Central memory CD8-positive, alpha-beta T cell (primary cell): Measurements from ENCODE around the gene RAB6B.

Experiments used
- ATAC-seq: fragments of 150-1000 bp; cut with Tn5 transposase; replicated peaks from 2 replicates; pipeline ENCODE4 v1.10.0; 2022; ENCODE audit warnings: mild to moderate bottlenecking, moderate FRiP score, moderate number of reproducible peaks; ENCODE audit not compliant: poor library complexity, severe bottlenecking; ENCODE audit errors: extremely low read depth
- DNase-seq, 2 donors: peaks; one replicate each; pipeline ENCODE4 v3.0.0; 2021; ENCODE audit warnings: low spot score in 2 of 2
- H3K27ac Mint-ChIP-seq: one replicate; pipeline ENCODE4 v1.8.0; 2022; ENCODE audit warnings: low read depth, mild to moderate bottlenecking, moderate library complexity, mixed read lengths
- H3K27me3 Mint-ChIP-seq: one replicate; pipeline ENCODE4 v1.8.0; 2022; ENCODE audit warnings: mixed read lengths
- H3K36me3 Mint-ChIP-seq: one replicate; pipeline ENCODE4 v1.8.0; 2022; ENCODE audit warnings: mild to moderate bottlenecking, moderate library complexity, mixed read lengths; ENCODE audit not compliant: insufficient read depth
- H3K4me1 Mint-ChIP-seq: one replicate; pipeline ENCODE4 v1.8.0; 2022; ENCODE audit warnings: mixed read lengths
- H3K4me3 Mint-ChIP-seq: one replicate; pipeline ENCODE4 v1.8.0; 2022; ENCODE audit warnings: mild to moderate bottlenecking, moderate library complexity, mixed read lengths
- H3K9me3 Mint-ChIP-seq: one replicate; pipeline ENCODE4 v1.8.0; 2022; ENCODE audit warnings: mixed read lengths

RAB6B gene

GRCh38 chr3:133837487-133838295 lies 58.0 kb downstream of the RAB6B start:
- DNase-seq (no peak), ATAC-seq (no peak)
- Mint-ChIP-seq H3K36me3 (no peaks in the 10 kb centered on the region), H3K27me3 (no peaks in the 10 kb centered on the region), H3K4me3 (no peak overlapping the region), H3K4me1 (no peaks in the 10 kb centered on the region), H3K27ac (no peak overlapping the region), H3K9me3 (no peaks in the 10 kb centered on the region)

GRCh38 chr3:133836497-133837158 lies 59.1 kb downstream of the RAB6B start:
- no peak overlapping the region for H3K4me3 Mint-ChIP-seq
- no peaks in the 10 kb centered on the region for H3K36me3 Mint-ChIP-seq
- H3K4me1 Mint-ChIP-seq, result no peaks in the 10 kb centered on the region
- no peak overlapping the region for H3K27ac Mint-ChIP-seq
- H3K9me3 Mint-ChIP-seq, result no peaks in the 10 kb centered on the region
- H3K27me3 Mint-ChIP-seq, result no peaks in the 10 kb centered on the region
- ATAC-seq (no peak), DNase-seq (no peak)

DNA sequence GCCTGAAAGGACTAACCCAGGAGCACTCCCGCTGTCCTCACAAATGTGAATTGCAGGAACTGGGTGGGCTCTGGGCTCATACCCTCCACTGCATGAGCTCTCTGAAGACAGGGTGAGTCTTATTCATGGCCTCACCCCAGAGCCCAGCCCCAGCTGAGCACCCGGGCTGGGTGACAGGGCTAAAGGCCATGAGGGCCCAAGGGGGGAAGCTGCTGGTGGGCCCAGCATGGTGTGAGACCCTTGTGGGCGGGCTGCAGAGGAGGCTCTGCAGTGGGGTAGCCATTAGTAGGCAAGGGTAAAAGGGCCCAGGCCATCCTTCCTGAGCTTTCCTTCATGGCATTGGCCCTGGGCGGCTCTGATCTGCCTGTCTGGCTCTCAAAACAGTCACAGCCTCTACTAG lies 59.7 kb downstream of the RAB6B start:
- H3K27me3 Mint-ChIP-seq, result no peaks in the 10 kb centered on the region

GRCh38 chr3:133835418-133835743 lies 60.3 kb downstream of the RAB6B start:
- ATAC-seq, result no peak
- no peak overlapping the region for H3K27ac Mint-ChIP-seq
- H3K27me3 Mint-ChIP-seq, result peaks cover 4% of the 10 kb centered on the region
- H3K4me3 Mint-ChIP-seq, result no peak overlapping the region
- no peaks in the 10 kb centered on the region for H3K4me1 Mint-ChIP-seq
- no peaks in the 10 kb centered on the region for H3K36me3 Mint-ChIP-seq
- no peaks in the 10 kb centered on the region for H3K9me3 Mint-ChIP-seq
- DNase-seq, result no peak

More for the DNA sequence above, 59.7 kb downstream of the RAB6B start:
- Mint-ChIP-seq H3K36me3 (no peaks in the 10 kb centered on the region), H3K4me1 (no peaks in the 10 kb centered on the region), H3K27ac (no peak overlapping the region), H3K9me3 (no peaks in the 10 kb centered on the region), H3K4me3 (no peak overlapping the region)
- DNase-seq (no peak), ATAC-seq (no peak)

- no peak overlapping the region for H3K27ac Mint-ChIP-seq
- no peak for ATAC-seq
These were observed 60.9 kb downstream of the RAB6B start for GRCh38 chr3:133834621-133835417.

DNA sequence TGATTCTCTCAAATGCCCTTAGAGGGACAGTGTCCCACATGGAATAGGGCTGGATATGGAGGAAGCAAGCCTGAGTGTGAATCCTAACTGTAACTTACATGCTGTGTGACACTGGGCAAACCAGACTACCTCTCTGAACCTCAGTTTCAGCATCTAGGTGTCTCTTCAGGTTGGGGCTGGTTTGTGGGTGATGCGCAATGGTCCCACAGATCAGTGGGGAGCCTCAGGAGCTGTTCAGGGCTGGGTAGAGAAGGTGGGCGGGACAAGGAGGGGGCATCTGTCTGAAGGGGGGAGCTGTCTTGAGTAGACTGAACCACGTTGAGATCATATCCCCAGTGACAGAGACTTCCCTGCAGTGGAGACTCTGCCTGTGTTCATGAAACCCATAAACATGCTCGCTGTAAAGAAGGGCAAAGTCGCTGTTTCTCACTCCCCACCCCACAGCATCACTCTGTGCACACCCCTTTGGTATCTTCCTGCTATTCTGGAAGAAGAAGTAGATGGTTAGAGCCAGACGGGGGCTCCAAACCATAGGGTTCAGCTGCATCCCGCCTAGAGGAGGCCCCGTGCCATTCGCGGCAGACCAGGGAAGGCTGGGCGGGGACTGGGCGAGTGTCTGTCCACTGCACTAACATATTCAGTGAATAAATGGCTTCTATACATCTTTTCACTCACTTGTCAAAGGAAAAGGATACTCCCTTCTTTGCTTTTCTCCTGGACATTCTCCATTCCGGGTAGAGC lies 61.6 kb downstream of the RAB6B start:
- ATAC-seq, result no peak
- no peak for DNase-seq
- H3K36me3 Mint-ChIP-seq, result peaks cover 1% of the 10 kb centered on the region
- H3K9me3 Mint-ChIP-seq, result no peaks in the 10 kb centered on the region
- peaks cover 6% of the 10 kb centered on the region for H3K27me3 Mint-ChIP-seq
- H3K27ac Mint-ChIP-seq, result no peak overlapping the region
- no peaks in the 10 kb centered on the region for H3K4me1 Mint-ChIP-seq
- H3K4me3 Mint-ChIP-seq, result no peak overlapping the region

More at GRCh38 chr3:133834621-133835417, 60.9 kb downstream of the RAB6B start:
- Mint-ChIP-seq H3K27me3 (peaks cover 6% of the 10 kb centered on the region), H3K4me3 (no peak overlapping the region), H3K36me3 (peaks cover 1% of the 10 kb centered on the region), H3K9me3 (no peaks in the 10 kb centered on the region), H3K4me1 (no peaks in the 10 kb centered on the region)
- DNase-seq, result no peak

DNA sequence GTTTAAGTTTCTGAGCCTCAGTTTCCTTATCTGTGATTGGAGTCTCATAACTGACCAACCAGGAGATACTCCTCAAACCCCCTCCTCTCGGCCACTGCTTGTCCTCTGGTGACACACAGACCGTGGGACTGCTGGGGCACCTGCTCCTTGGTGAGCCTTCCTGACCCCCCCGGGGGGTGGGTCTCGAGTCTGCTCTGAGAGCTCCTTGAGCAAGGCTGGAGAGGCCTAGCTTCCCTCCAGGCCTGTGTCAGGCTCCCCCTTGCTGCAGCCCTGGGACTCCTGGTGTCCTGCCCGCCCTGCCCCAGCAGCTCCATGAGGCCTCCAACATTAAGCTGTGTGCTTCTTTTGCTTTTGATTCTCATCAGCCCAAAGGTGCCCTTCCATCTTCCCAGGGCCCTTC lies 62.4 kb downstream of the RAB6B start:
- H3K4me3 Mint-ChIP-seq, result no peak overlapping the region
- ATAC-seq (no peak), DNase-seq (no peak)
- peaks cover 6% of the 10 kb centered on the region for H3K27me3 Mint-ChIP-seq
- H3K27ac Mint-ChIP-seq, result no peak overlapping the region
- H3K9me3 Mint-ChIP-seq, result no peaks in the 10 kb centered on the region
- no peaks in the 10 kb centered on the region for H3K4me1 Mint-ChIP-seq
- H3K36me3 Mint-ChIP-seq, result peaks cover 1% of the 10 kb centered on the region

DNA sequence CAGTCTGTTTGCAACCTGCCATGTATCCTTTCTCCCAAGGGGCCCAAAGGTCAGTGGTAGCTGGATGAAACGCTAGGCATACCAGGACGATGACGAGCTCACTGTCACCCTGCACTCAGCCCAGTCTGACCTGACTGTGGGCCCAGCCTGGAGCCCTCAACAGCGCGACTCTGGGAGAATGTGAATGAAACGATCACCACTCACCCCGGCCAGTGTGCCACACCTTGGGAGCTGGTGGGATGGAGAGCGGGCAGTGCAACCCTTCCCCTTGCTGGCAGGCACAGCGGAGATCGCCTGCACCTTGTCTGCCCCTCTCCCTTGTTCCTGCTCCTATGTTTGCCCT lies 62.9 kb downstream of the RAB6B start:
- DNase-seq, result no peak
- Mint-ChIP-seq H3K27ac (no peak overlapping the region), H3K9me3 (no peaks in the 10 kb centered on the region), H3K27me3 (peaks cover 6% of the 10 kb centered on the region), H3K4me3 (no peak overlapping the region), H3K36me3 (peaks cover 1% of the 10 kb centered on the region), H3K4me1 (no peaks in the 10 kb centered on the region)
- no peak for ATAC-seq

DNA sequence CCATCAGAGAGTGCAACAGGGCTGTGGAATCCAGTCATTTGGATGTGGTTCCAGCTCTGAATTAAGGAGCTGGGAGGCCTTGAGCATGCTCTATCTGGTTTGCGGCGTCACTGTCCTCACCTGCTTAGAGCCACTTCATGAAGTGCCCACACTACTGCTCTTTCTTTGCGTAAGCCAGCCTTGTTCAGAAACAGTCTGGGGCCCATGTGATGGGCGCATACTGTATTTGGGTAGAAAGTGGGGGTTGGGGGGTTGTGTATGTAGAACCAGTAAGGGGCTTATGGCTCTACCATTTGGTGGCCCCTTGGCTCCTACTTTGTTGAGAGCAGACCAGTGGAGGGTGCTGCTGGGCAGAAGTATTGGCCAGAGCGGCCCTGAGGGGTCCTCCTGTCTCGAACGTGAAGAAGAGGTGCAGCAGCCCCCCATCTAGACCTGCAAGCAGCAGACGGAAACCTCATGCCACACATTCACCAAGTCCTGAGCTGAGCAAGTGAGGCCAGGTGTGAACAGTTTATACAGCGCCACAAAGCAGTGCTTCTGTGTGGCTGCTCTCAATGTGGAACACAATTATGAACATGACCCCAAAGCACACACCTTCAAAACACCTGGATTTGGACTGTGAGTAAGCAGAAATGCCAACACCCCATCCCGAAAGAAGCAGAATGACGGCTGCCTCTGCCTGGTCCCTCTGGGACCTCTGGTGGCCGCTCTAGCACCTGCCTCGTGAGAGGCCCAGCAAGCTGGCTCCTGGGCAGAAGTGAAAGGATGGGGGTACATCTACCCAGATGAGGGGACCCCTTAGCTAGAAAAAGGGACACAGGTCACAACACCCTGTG lies 63.5 kb downstream of the RAB6B start:
- ATAC-seq (no peak), DNase-seq (no peak)
- H3K9me3 Mint-ChIP-seq, result no peaks in the 10 kb centered on the region
- peaks cover 6% of the 10 kb centered on the region for H3K27me3 Mint-ChIP-seq
- no peak overlapping the region for H3K4me3 Mint-ChIP-seq
- H3K27ac Mint-ChIP-seq, result no peak overlapping the region
- peaks cover 1% of the 10 kb centered on the region for H3K36me3 Mint-ChIP-seq
- no peaks in the 10 kb centered on the region for H3K4me1 Mint-ChIP-seq

DNA sequence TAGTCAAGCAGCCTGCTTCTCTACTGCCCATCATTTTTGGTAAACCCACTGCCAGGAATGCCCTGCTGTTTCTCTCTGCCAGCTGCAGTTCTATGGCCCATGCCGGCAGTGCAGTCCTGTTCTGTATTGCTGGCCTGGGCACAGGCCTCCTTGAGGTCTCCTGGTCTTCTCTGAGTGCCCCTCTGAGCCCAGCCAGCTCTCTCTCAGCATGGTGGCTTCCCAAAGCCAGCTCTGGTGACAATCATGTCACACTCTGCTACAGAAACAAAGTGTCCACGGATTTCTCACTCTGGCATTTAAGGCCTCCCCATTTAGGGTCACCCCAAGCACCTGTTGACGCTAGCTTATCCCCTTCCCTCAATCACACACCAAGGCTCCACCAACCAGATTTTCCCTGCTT lies 65.6 kb downstream of the RAB6B start:
- H3K9me3 Mint-ChIP-seq, result no peaks in the 10 kb centered on the region
- H3K4me3 Mint-ChIP-seq, result no peak overlapping the region
- H3K27me3 Mint-ChIP-seq, result peaks cover 6% of the 10 kb centered on the region
- no peak for DNase-seq
- no peak overlapping the region for H3K27ac Mint-ChIP-seq
- no peak for ATAC-seq
- H3K4me1 Mint-ChIP-seq, result no peaks in the 10 kb centered on the region
- peaks cover 4% of the 10 kb centered on the region for H3K36me3 Mint-ChIP-seq

GRCh38 chr3:133829310-133829707 lies 66.4 kb downstream of the RAB6B start:
- no peak overlapping the region for H3K4me3 Mint-ChIP-seq
- no peaks in the 10 kb centered on the region for H3K4me1 Mint-ChIP-seq
- no peaks in the 10 kb centered on the region for H3K9me3 Mint-ChIP-seq
- H3K27me3 Mint-ChIP-seq, result peaks cover 6% of the 10 kb centered on the region
- ATAC-seq (no peak), DNase-seq (no peak)
- peaks cover 5% of the 10 kb centered on the region for H3K36me3 Mint-ChIP-seq
- no peak overlapping the region for H3K27ac Mint-ChIP-seq
